ENCODE measurements around the gene MRPS14.

DNA sequence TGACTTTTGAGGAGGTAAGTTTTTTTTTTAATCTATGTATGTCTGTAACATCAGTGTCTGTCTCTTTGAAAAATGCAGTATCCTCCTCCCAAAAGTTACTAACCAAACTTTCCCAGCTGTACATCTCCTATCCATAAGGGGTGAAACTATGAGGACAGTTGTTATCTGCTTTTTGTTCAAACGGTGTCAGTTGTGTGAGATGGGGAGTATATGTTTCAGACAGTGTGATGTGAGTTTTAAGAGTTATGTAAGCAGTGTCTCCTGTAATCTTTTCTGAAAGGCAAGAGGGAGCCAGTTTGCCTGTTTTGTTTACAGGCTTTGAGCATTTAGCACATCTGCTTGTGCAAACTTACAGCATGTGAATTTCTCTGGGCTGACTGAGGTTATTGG is 58.3 kb downstream of the MRPS14 start:
- TF ChIP-seq EZH2 (IDR thresholded peaks at IDR 0.05) (no peak), POLR2AphosphoS5 (IDR thresholded peaks at IDR 0.05; ENCODE audit: borderline replicate concordance, low read depth, low read length) (no peak)

Data from SK-N-MC (cell line).